ENCODE measurements around the gene EEF1G. TPM values are rescaled to one million over a fixed set of nuclear protein-coding genes. Genes with fewer than 3 reads are reported as not detected.

EEF1G gene
- total RNA-seq, 1 donor from 2014 or later, result 928 TPM

DNA sequence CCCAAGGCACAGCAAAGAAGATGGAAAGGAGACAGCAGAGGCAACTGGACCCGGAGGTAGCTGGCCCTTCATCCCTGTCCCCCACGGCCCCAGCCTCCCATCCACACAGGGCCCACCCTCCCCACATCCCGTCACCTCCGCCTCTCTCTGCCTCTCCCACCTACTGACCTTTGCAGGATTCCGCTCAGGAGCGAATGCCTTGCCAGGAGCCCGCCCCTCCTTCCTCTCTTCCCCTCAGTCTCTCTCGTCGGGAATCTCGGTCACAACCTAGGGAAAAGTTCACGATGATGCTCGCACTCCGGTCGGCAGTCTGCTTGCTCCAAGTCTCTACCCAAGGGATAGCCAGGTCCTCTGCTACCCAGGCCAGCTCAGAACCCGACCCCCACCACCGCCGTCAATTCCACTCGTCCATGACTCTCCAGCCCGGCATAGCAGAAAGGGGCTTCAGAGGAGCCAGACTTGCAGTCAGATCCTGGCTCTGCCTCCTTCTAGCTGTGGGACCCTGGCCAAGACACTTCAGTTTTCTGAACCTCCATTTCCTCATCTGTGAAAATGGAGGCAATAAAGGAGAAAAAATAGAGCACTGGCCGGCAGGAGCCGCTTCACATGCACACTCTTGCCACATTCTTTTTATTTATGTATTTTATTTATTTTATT is 37.3 kb downstream of the EEF1G start:
- Mint-ChIP-seq H3K9me3 (ENCODE audit: unreplicated experiment) (peaks cover 9% of the 10 kb centered on the region), H3K27me3 (ENCODE audit: unreplicated experiment) (no peaks in the 10 kb centered on the region), H3K4me3 (ENCODE audit: unreplicated experiment) (no peak overlapping the region), H3K4me1 (ENCODE audit: low read depth, unreplicated experiment) (peaks cover 18% of the 10 kb centered on the region), H3K27ac (ENCODE audit: unreplicated experiment) (no peak overlapping the region), H3K36me3 (ENCODE audit: unreplicated experiment) (peaks cover 11% of the 10 kb centered on the region)
- no peak for DNase-seq
- no peak for TF ChIP-seq CTCF (IDR thresholded peaks at IDR 0.05; ENCODE audit: partially characterized antibody, unreplicated experiment)

DNA sequence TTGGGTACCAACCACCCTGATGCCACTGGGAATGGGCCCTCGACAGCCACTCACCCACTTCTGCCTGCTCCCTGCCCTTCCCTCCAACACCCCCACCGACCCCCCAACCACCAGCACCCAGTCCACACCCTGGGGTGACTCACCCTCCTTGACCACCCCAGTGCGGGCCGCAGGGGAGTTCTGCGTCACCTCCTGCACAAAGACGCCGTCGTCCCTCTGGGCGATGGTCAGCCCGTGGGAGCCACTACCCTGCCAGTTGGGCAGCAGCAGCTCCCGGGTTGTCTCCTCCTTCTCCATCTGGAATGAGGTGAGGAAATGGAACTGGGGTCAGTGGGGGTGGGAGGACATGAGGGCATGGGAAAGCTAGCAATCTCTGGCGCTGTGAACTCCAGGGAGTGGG is 37.9 kb downstream of the EEF1G start:
- TF ChIP-seq CTCF (IDR thresholded peaks at IDR 0.05; ENCODE audit: partially characterized antibody, unreplicated experiment), result no peak
- H3K4me3 Mint-ChIP-seq (ENCODE audit: unreplicated experiment), result no peak overlapping the region
- peaks cover 13% of the 10 kb centered on the region for H3K4me1 Mint-ChIP-seq (ENCODE audit: low read depth, unreplicated experiment)
- DNase-seq, result no peak
- H3K9me3 Mint-ChIP-seq (ENCODE audit: unreplicated experiment), result peaks cover 9% of the 10 kb centered on the region
- H3K27ac Mint-ChIP-seq (ENCODE audit: unreplicated experiment), result no peak overlapping the region
- H3K36me3 Mint-ChIP-seq (ENCODE audit: unreplicated experiment), result peaks cover 11% of the 10 kb centered on the region
- H3K27me3 Mint-ChIP-seq (ENCODE audit: unreplicated experiment), result no peaks in the 10 kb centered on the region

- DNase-seq, result no peak
- Mint-ChIP-seq H3K4me3 (ENCODE audit: unreplicated experiment) (no peak overlapping the region), H3K27ac (ENCODE audit: unreplicated experiment) (no peak overlapping the region), H3K4me1 (ENCODE audit: low read depth, unreplicated experiment) (peaks cover 11% of the 10 kb centered on the region), H3K9me3 (ENCODE audit: unreplicated experiment) (peaks cover 9% of the 10 kb centered on the region), H3K36me3 (ENCODE audit: unreplicated experiment) (peaks cover 11% of the 10 kb centered on the region), H3K27me3 (ENCODE audit: unreplicated experiment) (no peaks in the 10 kb centered on the region)
- TF ChIP-seq CTCF (IDR thresholded peaks at IDR 0.05; ENCODE audit: partially characterized antibody, unreplicated experiment), result no peak
Measured at GRCh38 chr11:62534779-62535545, 38.7 kb downstream of the EEF1G start.

- no peak overlapping the region for H3K27ac Mint-ChIP-seq (ENCODE audit: unreplicated experiment)
- H3K36me3 Mint-ChIP-seq (ENCODE audit: unreplicated experiment), result peaks cover 16% of the 10 kb centered on the region
- H3K4me1 Mint-ChIP-seq (ENCODE audit: low read depth, unreplicated experiment), result peaks cover 2% of the 10 kb centered on the region
- peaks cover 6% of the 10 kb centered on the region for H3K9me3 Mint-ChIP-seq (ENCODE audit: unreplicated experiment)
- no peak for TF ChIP-seq CTCF (IDR thresholded peaks at IDR 0.05; ENCODE audit: partially characterized antibody, unreplicated experiment)
- no peak overlapping the region for H3K4me3 Mint-ChIP-seq (ENCODE audit: unreplicated experiment)
- no peaks in the 10 kb centered on the region for H3K27me3 Mint-ChIP-seq (ENCODE audit: unreplicated experiment)
- no peak for DNase-seq
Measured at GRCh38 chr11:62532096-62532495, 41.6 kb downstream of the EEF1G start.
